GM21515 (cell line): Measurements from ENCODE around the gene MR1.

ENCODE experiments used
- ATAC-seq: cut with Tn5 transposase; IDR thresholded peaks from one replicate; pipeline ENCODE4 v1.9.1; 2021; ENCODE audit not compliant: unreplicated experiment

Gene MR1

GRCh38 chr1:181033799-181034451 is at the start of gene MR1:
Gene MR1 (plus strand): TSS chr1:181033983. CDS start chr1:181034008, 25 bp downstream.
- ATAC-seq, result peak; percentile 95

- ATAC-seq, result no peak
Observed at GRCh38 chr1:180988253-180988752, 45.5 kb upstream of the MR1 start.

- ATAC-seq, result no peak
Observed at GRCh38 chr1:180994262-180994661, 39.5 kb upstream of the MR1 start.

- ATAC-seq, result no peak
Observed at GRCh38 chr1:180997843-180998504, 35.8 kb upstream of the MR1 start.

- no peak for ATAC-seq
Observed at GRCh38 chr1:181001091-181001780, 32.5 kb upstream of the MR1 start.

GRCh38 chr1:181002582-181003172 is 31.1 kb upstream of the MR1 start:
- ATAC-seq, result no peak

GRCh38 chr1:181010789-181011188 is 23.0 kb upstream of the MR1 start:
- ATAC-seq, result no peak

GRCh38 chr1:181011301-181012202 is 22.2 kb upstream of the MR1 start:
- no peak for ATAC-seq

GRCh38 chr1:181012203-181012745 is 21.5 kb upstream of the MR1 start:
- ATAC-seq, result no peak

GRCh38 chr1:181013144-181013543 is 20.6 kb upstream of the MR1 start:
- no peak for ATAC-seq

- no peak for ATAC-seq
Observed at GRCh38 chr1:181014477-181015250, 19.1 kb upstream of the MR1 start.

GRCh38 chr1:181015251-181015615 is 18.6 kb upstream of the MR1 start:
- ATAC-seq, result no peak

- no peak for ATAC-seq
Observed at GRCh38 chr1:181016563-181016962, 17.2 kb upstream of the MR1 start.

GRCh38 chr1:181018901-181019681 is 14.7 kb upstream of the MR1 start:
- ATAC-seq, result no peak

GRCh38 chr1:181021159-181021558 is 12.6 kb upstream of the MR1 start:
- ATAC-seq, result no peak

GRCh38 chr1:181021811-181022434 is 11.9 kb upstream of the MR1 start:
- peak; percentile 35 for ATAC-seq

GRCh38 chr1:181023265-181024057 is 10.3 kb upstream of the MR1 start:
- ATAC-seq, result no peak

- no peak for ATAC-seq
Observed at GRCh38 chr1:181028196-181028595, 5.6 kb upstream of the MR1 start.
